Neural cell (in vitro differentiated cells): Measurements from ENCODE around the gene SLC22A14.

Experiments used
- EP300 ChIP-seq: fragments of 450-650 bp; conservative IDR thresholded peaks from 2 replicates; pipeline ENCODE4 v1.6.1; 2014; ENCODE audit warnings: antibody characterized with exemption, mild to moderate bottlenecking, moderate library complexity; ENCODE audit not compliant: poor library complexity, severe bottlenecking
- POLR2AphosphoS5 ChIP-seq: IDR thresholded peaks from 2 replicates; pipeline ENCODE4 v1.6.1; 2012
- TF ChIP-seq, protein P1 (sequence below): fragments of 450-650 bp; IDR thresholded peaks from 2 replicates; pipeline ENCODE4 v1.5.1; 2014; ENCODE audit warnings: antibody characterized with exemption, mild to moderate bottlenecking, moderate library complexity; ENCODE audit not compliant: poor library complexity, severe bottlenecking

DNA sequence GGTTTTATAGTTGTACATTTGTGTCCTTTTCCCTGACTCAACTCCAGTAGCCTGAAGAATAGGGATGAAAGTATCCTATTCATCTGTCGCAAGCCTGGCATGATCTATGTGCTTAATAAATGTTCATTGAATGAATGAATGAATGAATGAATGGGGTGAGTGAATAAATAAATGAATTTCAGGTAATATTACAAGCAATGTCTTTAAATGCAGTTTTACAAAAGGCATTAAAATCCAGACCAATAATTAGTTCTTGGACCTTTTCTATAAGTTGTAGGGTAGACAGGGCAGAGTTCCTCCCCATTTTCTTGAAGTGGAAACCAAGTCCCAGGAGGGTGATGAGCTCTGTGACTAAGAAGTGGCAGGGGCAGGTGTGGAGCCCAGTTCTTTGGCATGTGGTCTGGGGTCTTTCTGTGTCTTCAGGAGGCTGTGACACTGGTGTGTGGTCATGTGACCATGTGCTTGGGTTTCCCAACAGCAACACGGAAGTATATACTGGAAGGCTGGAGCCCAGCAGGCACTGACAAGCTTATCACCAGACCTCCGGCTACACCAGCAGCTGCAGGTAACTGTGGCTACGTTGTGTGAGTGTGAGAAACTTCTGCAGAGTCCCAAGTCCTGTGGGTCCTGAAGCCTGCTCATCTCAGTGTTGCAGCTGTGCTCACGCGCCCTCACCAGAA is 82.8 kb downstream of the SLC22A14 start:
- TF ChIP-seq, protein P1, sequence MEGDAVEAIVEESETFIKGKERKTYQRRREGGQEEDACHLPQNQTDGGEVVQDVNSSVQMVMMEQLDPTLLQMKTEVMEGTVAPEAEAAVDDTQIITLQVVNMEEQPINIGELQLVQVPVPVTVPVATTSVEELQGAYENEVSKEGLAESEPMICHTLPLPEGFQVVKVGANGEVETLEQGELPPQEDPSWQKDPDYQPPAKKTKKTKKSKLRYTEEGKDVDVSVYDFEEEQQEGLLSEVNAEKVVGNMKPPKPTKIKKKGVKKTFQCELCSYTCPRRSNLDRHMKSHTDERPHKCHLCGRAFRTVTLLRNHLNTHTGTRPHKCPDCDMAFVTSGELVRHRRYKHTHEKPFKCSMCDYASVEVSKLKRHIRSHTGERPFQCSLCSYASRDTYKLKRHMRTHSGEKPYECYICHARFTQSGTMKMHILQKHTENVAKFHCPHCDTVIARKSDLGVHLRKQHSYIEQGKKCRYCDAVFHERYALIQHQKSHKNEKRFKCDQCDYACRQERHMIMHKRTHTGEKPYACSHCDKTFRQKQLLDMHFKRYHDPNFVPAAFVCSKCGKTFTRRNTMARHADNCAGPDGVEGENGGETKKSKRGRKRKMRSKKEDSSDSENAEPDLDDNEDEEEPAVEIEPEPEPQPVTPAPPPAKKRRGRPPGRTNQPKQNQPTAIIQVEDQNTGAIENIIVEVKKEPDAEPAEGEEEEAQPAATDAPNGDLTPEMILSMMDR, result no peak
- TF ChIP-seq EP300, result no peak
- no peak for TF ChIP-seq POLR2AphosphoS5
